ENCODE results near the gene SALL1.

Gene SALL1

DNA sequence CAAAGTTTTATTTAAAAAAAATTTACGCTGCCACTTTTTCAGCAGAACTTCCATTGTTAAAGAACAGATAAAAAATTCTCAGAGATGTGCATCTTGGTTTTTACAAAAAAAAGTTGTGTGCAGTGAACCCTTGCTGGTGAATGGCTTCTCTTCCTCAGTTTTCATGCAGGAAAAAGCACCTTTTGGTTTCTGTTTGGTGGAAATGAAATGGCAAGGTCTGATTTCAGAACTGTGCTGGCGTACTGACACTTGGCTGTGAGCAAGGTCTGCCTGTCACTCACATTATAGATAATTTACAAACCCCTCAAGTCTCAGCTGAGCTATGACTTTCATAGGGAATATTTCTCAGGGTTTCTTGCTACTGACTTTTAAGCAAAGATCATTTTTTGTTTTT, 5.7 kb upstream of the SALL1 start:
- H3K4me3 ChIP-seq (ENCODE audit: low read depth, low read length) = no peak overlapping the region
- TF ChIP-seq, protein P1, sequence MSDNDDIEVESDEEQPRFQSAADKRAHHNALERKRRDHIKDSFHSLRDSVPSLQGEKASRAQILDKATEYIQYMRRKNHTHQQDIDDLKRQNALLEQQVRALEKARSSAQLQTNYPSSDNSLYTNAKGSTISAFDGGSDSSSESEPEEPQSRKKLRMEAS (IDR thresholded peaks at IDR 0.05; ENCODE audit: low read depth, low read length) = no peak
- TF ChIP-seq, protein P2, sequence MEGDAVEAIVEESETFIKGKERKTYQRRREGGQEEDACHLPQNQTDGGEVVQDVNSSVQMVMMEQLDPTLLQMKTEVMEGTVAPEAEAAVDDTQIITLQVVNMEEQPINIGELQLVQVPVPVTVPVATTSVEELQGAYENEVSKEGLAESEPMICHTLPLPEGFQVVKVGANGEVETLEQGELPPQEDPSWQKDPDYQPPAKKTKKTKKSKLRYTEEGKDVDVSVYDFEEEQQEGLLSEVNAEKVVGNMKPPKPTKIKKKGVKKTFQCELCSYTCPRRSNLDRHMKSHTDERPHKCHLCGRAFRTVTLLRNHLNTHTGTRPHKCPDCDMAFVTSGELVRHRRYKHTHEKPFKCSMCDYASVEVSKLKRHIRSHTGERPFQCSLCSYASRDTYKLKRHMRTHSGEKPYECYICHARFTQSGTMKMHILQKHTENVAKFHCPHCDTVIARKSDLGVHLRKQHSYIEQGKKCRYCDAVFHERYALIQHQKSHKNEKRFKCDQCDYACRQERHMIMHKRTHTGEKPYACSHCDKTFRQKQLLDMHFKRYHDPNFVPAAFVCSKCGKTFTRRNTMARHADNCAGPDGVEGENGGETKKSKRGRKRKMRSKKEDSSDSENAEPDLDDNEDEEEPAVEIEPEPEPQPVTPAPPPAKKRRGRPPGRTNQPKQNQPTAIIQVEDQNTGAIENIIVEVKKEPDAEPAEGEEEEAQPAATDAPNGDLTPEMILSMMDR (IDR thresholded peaks at IDR 0.05; ENCODE audit: low read depth, low read length) = no peak
- TF ChIP-seq MYC (IDR thresholded peaks at IDR 0.05; ENCODE audit: low read depth, low read length) (no peak), POLR2A (IDR thresholded peaks at IDR 0.05; ENCODE audit: extremely low read depth, insufficient read length) (no peak)
- DNase-seq (ENCODE audit: low read depth) = no peak

DNA sequence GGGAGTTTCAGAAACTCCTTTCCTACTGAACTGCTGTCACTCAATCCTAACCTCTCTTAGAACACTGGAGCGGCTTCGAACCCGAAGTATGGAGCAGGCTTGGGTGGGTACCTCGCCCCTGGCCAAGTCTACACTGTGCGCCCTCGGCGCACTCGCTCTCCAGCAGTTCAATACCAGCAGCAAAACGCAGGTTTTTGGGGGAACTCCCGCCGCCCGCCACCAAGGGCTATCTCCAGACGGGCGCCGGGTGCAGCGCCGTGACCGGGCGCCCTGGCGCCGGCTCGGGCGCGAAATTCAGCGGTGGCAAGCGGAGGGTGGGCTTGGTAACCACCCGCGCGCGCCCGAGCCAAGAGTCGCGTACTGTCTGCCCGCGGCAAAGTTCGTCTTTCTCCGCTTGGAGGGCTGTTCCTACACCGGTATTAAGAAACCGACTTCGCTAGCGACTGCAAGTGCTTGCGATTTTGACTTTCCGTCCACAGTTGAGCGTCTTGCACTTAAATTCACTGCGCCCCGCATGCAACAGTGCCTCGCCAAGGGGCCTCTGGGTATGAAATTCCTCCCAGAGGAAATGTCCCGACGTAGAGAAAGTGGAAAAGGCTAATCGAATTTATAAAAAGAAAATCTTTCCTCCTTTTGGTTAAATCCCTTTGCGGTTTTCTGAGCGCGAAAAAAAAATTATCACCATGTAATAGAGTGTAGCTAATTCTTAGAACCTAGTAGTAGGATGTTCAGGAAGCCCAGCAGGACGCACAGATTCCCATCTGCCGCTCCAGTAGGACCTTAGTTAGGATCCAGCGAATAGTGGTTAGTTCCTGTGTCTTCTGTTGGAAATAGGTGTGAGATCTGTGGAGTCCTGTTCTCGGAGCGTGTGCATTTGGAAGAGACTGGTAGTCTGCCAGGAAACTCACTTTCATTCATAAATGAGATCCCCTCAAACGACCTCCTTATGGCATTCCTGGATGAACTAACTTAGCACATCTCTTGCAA, 5.0 kb upstream of the SALL1 start:
- TF ChIP-seq, protein P1 (IDR thresholded peaks at IDR 0.05; ENCODE audit: low read depth, low read length) = no peak
- TF ChIP-seq POLR2A (IDR thresholded peaks at IDR 0.05; ENCODE audit: extremely low read depth, insufficient read length) = no peak
- TF ChIP-seq MYC (IDR thresholded peaks at IDR 0.05; ENCODE audit: low read depth, low read length) = no peak
- TF ChIP-seq, protein P2 (IDR thresholded peaks at IDR 0.05; ENCODE audit: low read depth, low read length) = no peak
- DNase-seq (ENCODE audit: low read depth) = no peak
- H3K4me3 ChIP-seq (ENCODE audit: low read depth, low read length) = no peak overlapping the region

DNA sequence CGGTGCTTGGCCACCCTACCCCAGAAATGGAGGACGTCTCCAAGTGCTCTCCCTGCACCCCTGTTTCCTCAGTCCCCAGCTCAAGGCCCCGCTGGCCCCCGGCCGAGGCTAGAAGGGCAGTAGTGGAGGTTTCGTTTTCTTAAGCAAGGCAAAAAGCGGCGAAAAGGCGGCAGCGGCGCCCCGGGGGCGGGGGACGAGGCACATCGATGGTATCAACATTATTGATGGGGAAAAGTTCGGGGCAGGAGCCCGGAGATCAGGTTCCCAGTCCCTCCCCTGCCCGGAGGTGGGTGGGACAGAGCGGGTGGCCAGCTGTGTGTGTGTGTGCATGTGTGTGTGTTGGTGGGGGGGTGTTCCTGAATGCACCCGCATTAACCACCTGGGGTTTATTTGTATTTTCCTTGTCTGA, 4.1 kb upstream of the SALL1 start:
- no peak for DNase-seq (ENCODE audit: low read depth)
- no peak overlapping the region for H3K4me3 ChIP-seq (ENCODE audit: low read depth, low read length)
- TF ChIP-seq, protein P2 (IDR thresholded peaks at IDR 0.05; ENCODE audit: low read depth, low read length) = no peak
- TF ChIP-seq POLR2A (IDR thresholded peaks at IDR 0.05; ENCODE audit: extremely low read depth, insufficient read length) = no peak
- no peak for TF ChIP-seq MYC (IDR thresholded peaks at IDR 0.05; ENCODE audit: low read depth, low read length)
- TF ChIP-seq, protein P1 (IDR thresholded peaks at IDR 0.05; ENCODE audit: low read depth, low read length) = no peak

DNA sequence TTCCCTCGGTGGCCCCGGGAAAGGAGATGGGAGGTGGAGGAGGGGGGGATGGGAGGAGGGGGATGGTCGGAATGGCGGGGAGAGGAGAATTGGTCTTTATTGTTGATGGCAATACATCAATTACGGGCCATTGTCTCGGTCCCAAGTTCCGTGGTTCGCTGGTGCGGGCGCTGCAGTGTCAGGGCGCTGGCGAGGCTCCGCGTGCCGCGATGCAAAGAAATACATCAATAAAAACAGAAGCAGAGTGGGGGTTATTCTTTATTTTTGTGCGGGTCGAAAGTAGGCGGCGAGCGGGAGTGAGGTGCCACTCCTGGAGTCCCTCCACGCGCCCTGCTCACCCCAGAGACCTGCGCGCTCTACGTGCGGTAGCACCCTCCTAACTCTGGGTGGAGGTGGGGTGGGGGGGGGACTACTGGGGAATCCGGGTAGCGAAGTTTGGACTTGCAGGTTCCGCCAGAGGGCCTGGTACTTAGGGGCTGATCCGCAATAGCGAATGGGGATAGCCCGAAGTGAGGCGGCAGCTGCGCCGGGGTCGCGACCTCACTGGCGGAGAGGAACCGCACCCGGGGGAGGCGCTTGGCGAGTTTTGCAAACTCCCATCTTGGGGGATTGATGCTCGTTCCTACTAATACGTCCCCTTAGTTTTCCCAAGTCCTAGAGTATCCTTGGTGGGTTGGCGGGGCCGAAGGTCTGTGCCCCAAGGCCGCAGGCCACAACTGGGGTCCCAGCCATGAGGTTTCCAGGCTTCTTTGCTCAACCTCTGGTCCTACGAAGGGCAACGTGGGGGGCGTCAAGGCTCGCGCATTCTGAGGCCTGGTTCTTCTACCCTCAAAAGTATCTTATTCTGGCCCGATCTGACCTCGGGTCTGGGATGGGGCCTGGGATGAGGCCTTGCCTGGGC, 3.5 kb upstream of the SALL1 start:
- no peak for DNase-seq (ENCODE audit: low read depth)
- TF ChIP-seq MYC (IDR thresholded peaks at IDR 0.05; ENCODE audit: low read depth, low read length) = no peak
- TF ChIP-seq, protein P1 (IDR thresholded peaks at IDR 0.05; ENCODE audit: low read depth, low read length) = no peak
- no peak for TF ChIP-seq POLR2A (IDR thresholded peaks at IDR 0.05; ENCODE audit: extremely low read depth, insufficient read length)
- TF ChIP-seq, protein P2 (IDR thresholded peaks at IDR 0.05; ENCODE audit: low read depth, low read length) = no peak
- H3K4me3 ChIP-seq (ENCODE audit: low read depth, low read length) = no peak overlapping the region

DNA sequence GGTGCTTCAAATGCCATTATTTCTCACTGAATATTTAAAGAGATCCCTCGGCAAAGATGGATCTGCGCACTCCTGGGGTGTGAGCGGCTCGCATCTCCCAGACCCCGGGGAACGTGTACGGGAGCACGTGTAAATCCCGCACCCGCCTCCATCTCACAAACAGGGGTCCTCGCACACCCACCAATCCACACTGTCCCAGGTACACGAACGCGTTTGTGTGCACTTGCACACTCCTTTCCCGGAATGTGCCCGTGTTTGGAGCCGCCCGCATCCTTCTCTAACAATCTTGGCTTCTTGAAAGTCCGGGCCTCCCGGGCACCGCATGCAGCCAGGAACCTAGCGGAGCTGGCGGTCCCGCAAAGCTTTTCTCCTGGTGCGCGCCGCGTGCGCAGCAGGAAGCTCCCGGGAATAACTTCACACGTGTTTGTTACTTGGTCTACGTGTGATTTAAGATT, 2.5 kb upstream of the SALL1 start:
- no peak for TF ChIP-seq MYC (IDR thresholded peaks at IDR 0.05; ENCODE audit: low read depth, low read length)
- TF ChIP-seq, protein P2 (IDR thresholded peaks at IDR 0.05; ENCODE audit: low read depth, low read length) = no peak
- TF ChIP-seq, protein P1 (IDR thresholded peaks at IDR 0.05; ENCODE audit: low read depth, low read length) = no peak
- TF ChIP-seq POLR2A (IDR thresholded peaks at IDR 0.05; ENCODE audit: extremely low read depth, insufficient read length) = no peak
- H3K4me3 ChIP-seq (ENCODE audit: low read depth, low read length) = no peak overlapping the region

More for the DNA sequence above, 2.5 kb upstream of the SALL1 start:
- DNase-seq (ENCODE audit: low read depth) = no peak
